Measurements from ENCODE around the gene CELSR2. TPM values are rescaled to one million over a fixed set of nuclear protein-coding genes. Genes with fewer than 3 reads are reported as not detected.

CELSR2 gene
- total and polyA plus RNA-seq, 2 donors (not counting 1 experiment from before 2014, with no cell fraction given): 0.57 to 2.7 TPM

- H3K27ac Mint-ChIP-seq: no peak overlapping the region
- H3K4me1 Mint-ChIP-seq: peaks cover 5% of the 10 kb centered on the region
- H4K20me1 ChIP-seq (ENCODE audit: control insufficient read depth, insufficient read depth, low read length, poor library complexity, severe bottlenecking): no peaks in the 10 kb centered on the region
- DNase-seq (no peak), ATAC-seq (ENCODE audit: low read depth) (peak; percentile 41)
- no peaks in the 10 kb centered on the region for H3K9me3 ChIP-seq (ENCODE audit: control extremely low read depth in 1 of 3, control insufficient read depth in 2 of 3, insufficient read depth in 1 of 3, low read length in 2 of 3)
- ChIA-PET POLR2A (interaction anchor here (0.7 kb wide), 1 partner anchor 1410 kb away, joined by 3 read pairs; no protein-coding TSS in a partner anchor), CTCF (interaction anchor here (0.8 to 3.2 kb wide), 2 partner anchors 10 to 328 kb away, joined by 3 to 7 read pairs; no protein-coding TSS in a partner anchor)
- no peaks in the 10 kb centered on the region for H3K36me3 ChIP-seq (replicated peaks in 1 of 2; ENCODE audit: control extremely low read depth in 1 of 2, control insufficient read depth in 1 of 2, extremely low read depth in 1 of 2, insufficient read depth in 2 of 2, low read length in 1 of 2)
- H3K4me2 ChIP-seq (replicated peaks; ENCODE audit: low read depth, low read length, poor library complexity, severe bottlenecking): no peak overlapping the region
- H3K27me3 Mint-ChIP-seq: peaks cover 13% of the 10 kb centered on the region
- H2AFZ ChIP-seq (ENCODE audit: insufficient read depth, low read depth, low read length, poor library complexity, severe bottlenecking): peak overlapping the region; percentile 10
- H3K27me3 ChIP-seq (replicated peaks in 1 of 4; ENCODE audit: control extremely low read depth in 1 of 4, control insufficient read depth in 3 of 4, insufficient read depth in 4 of 4, low read length in 3 of 4): peaks cover 0 to 3% (median 0%) of the 10 kb centered on the region in 4 experiments
- H3K4me1 ChIP-seq (ENCODE audit: control insufficient read depth in 2 of 2, insufficient read depth in 2 of 2, low read length in 2 of 2): peaks cover 6% of the 10 kb centered on the region in 2 donors
- H3K4me3 Mint-ChIP-seq: no peak overlapping the region
- no peak for TF ChIP-seq CTCF (IDR thresholded peaks at IDR 0.05)
- no peak for TF ChIP-seq EZH2 (IDR thresholded peaks at IDR 0.05; ENCODE audit: borderline replicate concordance, insufficient read depth, low read depth, low read length, poor library complexity, severe bottlenecking)
- no peak overlapping the region for H3K4me3 ChIP-seq (ENCODE audit: control extremely low read depth in 1 of 5, extremely low read depth in 1 of 5, insufficient read depth in 1 of 5, low read depth in 2 of 5, low read length in 4 of 5)
- WGBS (ENCODE audit: insufficient coverage): 36% methylated on average over 4 of the region's 5 CpGs
- H3K9ac ChIP-seq (ENCODE audit: low read length): no peak overlapping the region
- no peaks in the 10 kb centered on the region for H3K9me3 Mint-ChIP-seq (ENCODE audit: insufficient read depth)
- H3K27ac ChIP-seq (ENCODE audit: low read length in 2 of 2): no peak overlapping the region
- intact Hi-C loops (cut with micrococcal nuclease): no loop called here
- H3K79me2 ChIP-seq (ENCODE audit: control insufficient read depth, insufficient read depth, low read length): no peaks in the 10 kb centered on the region
Measured at GRCh38 chr1:109204484-109204883, 44.9 kb upstream of the CELSR2 start.

GRCh38 chr1:109206339-109206738 is 43.0 kb upstream of the CELSR2 start:
- ChIA-PET CTCF (interaction anchor here (0.6 to 3.2 kb wide), 4 partner anchors 285 to 458 kb away, joined by 3 to 7 read pairs (median 3); no protein-coding TSS in a partner anchor), POLR2A (no interaction called here)
- Mint-ChIP-seq H3K27me3 (peaks cover 7% of the 10 kb centered on the region), H3K4me1 (peaks cover 2% of the 10 kb centered on the region), H3K4me3 (no peak overlapping the region), H3K27ac (no peak overlapping the region), H3K9me3 (ENCODE audit: insufficient read depth) (no peaks in the 10 kb centered on the region)
- Histone ChIP-seq H3K9ac (ENCODE audit: low read length) (no peak overlapping the region), H3K4me1 (ENCODE audit: control insufficient read depth in 2 of 2, insufficient read depth in 2 of 2, low read length in 2 of 2) (no peaks in the 10 kb centered on the region), H3K79me2 (ENCODE audit: control insufficient read depth, insufficient read depth, low read length) (no peaks in the 10 kb centered on the region), H3K27me3 (replicated peaks in 1 of 4; ENCODE audit: control extremely low read depth in 1 of 4, control insufficient read depth in 3 of 4, insufficient read depth in 4 of 4, low read length in 3 of 4) (no peaks in the 10 kb centered on the region), H3K36me3 (replicated peaks in 1 of 2; ENCODE audit: control extremely low read depth in 1 of 2, control insufficient read depth in 1 of 2, extremely low read depth in 1 of 2, insufficient read depth in 2 of 2, low read length in 1 of 2) (no peaks in the 10 kb centered on the region), H3K4me2 (replicated peaks; ENCODE audit: low read depth, low read length, poor library complexity, severe bottlenecking) (no peak overlapping the region), H4K20me1 (ENCODE audit: control insufficient read depth, insufficient read depth, low read length, poor library complexity, severe bottlenecking) (no peaks in the 10 kb centered on the region), H3K27ac (ENCODE audit: low read length in 2 of 2) (no peak overlapping the region), H3K4me3 (ENCODE audit: control extremely low read depth in 1 of 5, extremely low read depth in 1 of 5, insufficient read depth in 1 of 5, low read depth in 2 of 5, low read length in 4 of 5) (no peak overlapping the region), H3K9me3 (ENCODE audit: control extremely low read depth in 1 of 3, control insufficient read depth in 2 of 3, insufficient read depth in 1 of 3, low read length in 2 of 3) (no peaks in the 10 kb centered on the region), H2AFZ (ENCODE audit: insufficient read depth, low read depth, low read length, poor library complexity, severe bottlenecking) (no peak overlapping the region)
- ATAC-seq (ENCODE audit: low read depth) (no peak), DNase-seq (no peak)
- no peak for TF ChIP-seq EZH2 (IDR thresholded peaks at IDR 0.05; ENCODE audit: borderline replicate concordance, insufficient read depth, low read depth, low read length, poor library complexity, severe bottlenecking)
- no peak for TF ChIP-seq CTCF (IDR thresholded peaks at IDR 0.05)
- WGBS (ENCODE audit: insufficient coverage): no CpG with 5 or more reads among the region's 2 CpGs
- intact Hi-C loops (cut with micrococcal nuclease): no loop called here

Measured in B cell (primary cell).